PC-9 (cell line): Measurements from ENCODE around the gene ANGPTL2. TPM values are rescaled to one million over a fixed set of nuclear protein-coding genes. Genes with fewer than 3 reads are reported as not detected.

Experiments
- BruUV-seq: library from RNA; stranded (reverse); fragments of 400-500 nt; replicated peaks from 2 replicates; lab custom pipeline; 2021; lab: Mats Ljungman, UMichigan
- CTCF ChIA-PET: fragments of 300-600 bp; sonication (Branson Sonifier 250); formaldehyde crosslinking; loops from one replicate; lab custom pipeline; 2022; ENCODE audit warnings: antibody characterized with exemption; lab: Charles Lee
- POLR2A ChIA-PET: fragments of 300-600 bp; sonication (Branson Sonifier 250); formaldehyde crosslinking; loops from one replicate; lab custom pipeline; 2022; ENCODE audit warnings: antibody characterized with exemption; ENCODE audit not compliant: unreplicated experiment; lab: Charles Lee
- DNase-seq, 2 experiments: peaks; one replicate each; pipeline versions ENCODE4 v3.0.0 to v3.0.0-alpha.2; 2015 to 2022; ENCODE audit warnings: mixed read lengths in 1 of 2
- H2AFZ ChIP-seq: fragments of 200-600 bp; sonication (generic); 2 replicates; pipeline ENCODE4 v1.8.1; 2017; ENCODE audit warnings: antibody characterized with exemption
- H3F3A ChIP-seq: fragments of 200-600 bp; sonication (generic); 2 replicates; pipeline ENCODE4 v1.8.1; 2017; ENCODE audit warnings: antibody characterized with exemption, mild to moderate bottlenecking, low read depth; ENCODE audit not compliant: insufficient read depth
- H3K27ac ChIP-seq: fragments of 200-600 bp; sonication (generic); 2 replicates; pipeline ENCODE4 v1.6.1; 2016; ENCODE audit warnings: mixed run types
- H3K27me3 ChIP-seq: fragments of 200-600 bp; sonication (generic); 2 replicates; pipeline ENCODE4 v1.6.1; 2016; ENCODE audit warnings: low read depth, mixed run types; ENCODE audit not compliant: insufficient read depth
- H3K36me3 ChIP-seq: fragments of 200-600 bp; sonication (generic); 2 replicates; pipeline ENCODE4 v1.6.1; 2016; ENCODE audit warnings: low read depth, mixed run types
- H3K4me1 ChIP-seq: fragments of 200-600 bp; sonication (generic); replicated peaks from 2 replicates; pipeline ENCODE4 v1.6.1; 2016; ENCODE audit warnings: mixed run types; ENCODE audit not compliant: insufficient read depth
- H3K4me2 ChIP-seq: fragments of 200-600 bp; sonication (generic); 2 replicates; pipeline ENCODE4 v1.6.1; 2017; ENCODE audit warnings: mixed run types
- H3K4me3 ChIP-seq: fragments of 200-600 bp; sonication (generic); 2 replicates; pipeline ENCODE4 v1.6.1; 2016; ENCODE audit warnings: mixed run types
- H3K79me2 ChIP-seq: fragments of 200-600 bp; sonication (generic); 2 replicates; pipeline ENCODE4 v1.6.1; 2017; ENCODE audit warnings: low read depth, mixed run types
- H3K9me2 ChIP-seq: fragments of 200-600 bp; sonication (generic); 2 replicates; pipeline ENCODE4 v1.8.1; 2017; ENCODE audit warnings: mild to moderate bottlenecking; ENCODE audit not compliant: insufficient read depth
- H3K9me3 ChIP-seq: fragments of 200-600 bp; sonication (generic); 2 replicates; pipeline ENCODE4 v1.8.1; 2016; ENCODE audit warnings: low read depth; ENCODE audit not compliant: insufficient read depth
- H4K20me1 ChIP-seq: fragments of 200-600 bp; sonication (generic); 2 replicates; pipeline ENCODE4 v1.8.1; 2017; ENCODE audit not compliant: insufficient read depth
- EZH2 ChIP-seq: fragments of 200-600 bp; sonication (generic); IDR thresholded peaks from 2 replicates; pipeline ENCODE4 v1.8.0; 2017; ENCODE audit warnings: antibody characterized with exemption, low read depth
- intact Hi-C: fragments of 100-400 bp; cut with micrococcal nuclease; formaldehyde crosslinking; loops from one replicate; pipeline ENCODE4 v1.10.0; 2022; ENCODE audit not compliant: unreplicated experiment
- total RNA-seq: library from RNA; stranded (reverse); gene quantifications from 2 replicates; pipeline ENCODE4 v1.2.3, GENCODE V29; 2021
- TF ChIP-seq, protein P1 (sequence below): fragments of 200-600 bp; sonication (generic); conservative IDR thresholded peaks from 2 replicates; pipeline ENCODE4 v1.6.1; 2017; ENCODE audit warnings: mixed run types, antibody characterized with exemption, mild to moderate bottlenecking, moderate library complexity

Gene ANGPTL2
- total RNA-seq, 1 experiment from 2014 or later: 0.13 TPM

DNA sequence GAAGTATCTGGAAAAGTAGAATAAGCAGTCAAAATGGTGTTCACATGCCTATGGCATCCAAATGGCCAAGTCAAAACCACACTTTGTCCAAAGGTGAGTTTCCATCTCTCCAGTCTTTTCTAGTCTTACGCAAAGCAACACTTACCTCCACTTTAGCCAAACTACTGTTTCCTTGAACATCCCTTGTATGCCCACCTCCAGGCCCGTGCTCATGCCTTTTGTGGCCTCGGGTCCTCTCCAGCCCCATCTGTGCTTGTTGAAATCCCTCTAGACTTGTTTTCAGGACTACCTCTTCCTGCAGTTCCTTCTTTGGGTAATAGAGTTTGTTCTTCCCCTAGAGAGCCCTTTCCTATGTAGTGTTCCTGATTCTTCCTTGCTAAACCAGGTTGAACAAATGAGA, 61.0 kb downstream of the ANGPTL2 start:
- H2AFZ ChIP-seq: no peak overlapping the region
- intact Hi-C loops: no loop called here
- POLR2A ChIA-PET: no interaction called here
- no TSS peak for BruUV-seq
- H3K27me3 ChIP-seq: no peaks in the 10 kb centered on the region
- H3K4me2 ChIP-seq: no peak overlapping the region
- no peak for DNase-seq
- H3K36me3 ChIP-seq: no peaks in the 10 kb centered on the region
- H3K9me2 ChIP-seq: no peaks in the 10 kb centered on the region
- H3K79me2 ChIP-seq: no peaks in the 10 kb centered on the region
- TF ChIP-seq EZH2: no peak
- TF ChIP-seq, protein P1, sequence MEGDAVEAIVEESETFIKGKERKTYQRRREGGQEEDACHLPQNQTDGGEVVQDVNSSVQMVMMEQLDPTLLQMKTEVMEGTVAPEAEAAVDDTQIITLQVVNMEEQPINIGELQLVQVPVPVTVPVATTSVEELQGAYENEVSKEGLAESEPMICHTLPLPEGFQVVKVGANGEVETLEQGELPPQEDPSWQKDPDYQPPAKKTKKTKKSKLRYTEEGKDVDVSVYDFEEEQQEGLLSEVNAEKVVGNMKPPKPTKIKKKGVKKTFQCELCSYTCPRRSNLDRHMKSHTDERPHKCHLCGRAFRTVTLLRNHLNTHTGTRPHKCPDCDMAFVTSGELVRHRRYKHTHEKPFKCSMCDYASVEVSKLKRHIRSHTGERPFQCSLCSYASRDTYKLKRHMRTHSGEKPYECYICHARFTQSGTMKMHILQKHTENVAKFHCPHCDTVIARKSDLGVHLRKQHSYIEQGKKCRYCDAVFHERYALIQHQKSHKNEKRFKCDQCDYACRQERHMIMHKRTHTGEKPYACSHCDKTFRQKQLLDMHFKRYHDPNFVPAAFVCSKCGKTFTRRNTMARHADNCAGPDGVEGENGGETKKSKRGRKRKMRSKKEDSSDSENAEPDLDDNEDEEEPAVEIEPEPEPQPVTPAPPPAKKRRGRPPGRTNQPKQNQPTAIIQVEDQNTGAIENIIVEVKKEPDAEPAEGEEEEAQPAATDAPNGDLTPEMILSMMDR: no peak
- CTCF ChIA-PET: no interaction called here
- no peaks in the 10 kb centered on the region for H3K9me3 ChIP-seq
- no peak overlapping the region for H3K4me3 ChIP-seq
- no peaks in the 10 kb centered on the region for H4K20me1 ChIP-seq
- no peak overlapping the region for H3K27ac ChIP-seq
- peaks cover 35% of the 10 kb centered on the region for H3K4me1 ChIP-seq
- peaks cover 19% of the 10 kb centered on the region for H3F3A ChIP-seq

DNA sequence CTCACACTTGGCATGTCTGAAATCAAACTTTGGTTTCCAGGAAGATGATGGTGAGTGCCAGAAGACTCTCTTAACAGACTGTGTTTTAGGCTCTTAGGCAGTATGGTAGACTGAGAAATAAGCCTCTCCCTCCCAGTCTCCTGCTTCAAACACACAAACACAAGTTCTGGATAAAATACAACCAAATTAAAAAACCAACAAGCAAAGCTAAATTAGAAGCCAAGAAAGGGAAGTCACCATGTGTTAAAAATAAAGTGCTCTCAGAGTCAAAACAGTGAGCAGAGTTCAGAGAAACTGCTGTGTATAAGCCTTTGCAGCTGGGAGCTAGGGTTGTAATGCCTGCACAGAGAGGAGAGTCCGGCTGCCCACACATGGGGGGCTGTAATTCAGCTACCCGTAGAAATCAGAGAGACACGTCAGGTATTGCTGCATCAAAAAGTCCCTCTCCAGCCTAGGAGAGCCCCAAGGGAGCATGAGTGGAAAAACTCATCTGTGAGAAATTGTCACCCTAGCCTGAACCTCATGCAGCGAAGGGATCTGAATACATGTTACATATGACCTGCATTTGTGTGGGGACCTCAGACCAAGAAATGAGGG, 62.6 kb downstream of the ANGPTL2 start:
- BruUV-seq: no TSS peak
- H4K20me1 ChIP-seq: no peaks in the 10 kb centered on the region

DNA sequence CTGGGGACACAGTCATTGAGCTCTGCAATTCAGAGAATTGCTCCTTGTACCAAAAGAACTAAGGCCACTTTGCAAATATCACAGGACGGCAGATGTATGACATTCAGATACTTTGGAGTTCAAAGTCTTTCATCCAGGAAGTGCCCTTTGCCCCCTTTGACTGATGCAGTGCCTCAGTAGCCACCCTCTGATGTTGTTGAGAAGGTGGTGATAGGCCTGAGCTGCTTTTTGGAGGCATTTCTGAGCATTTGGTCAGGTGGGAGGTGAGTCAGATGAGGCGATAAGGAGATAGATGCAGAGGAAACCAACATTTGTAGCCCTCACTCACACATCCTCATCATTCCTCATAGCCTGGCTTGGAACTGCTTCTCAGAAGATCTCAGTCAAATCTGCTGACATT, 63.4 kb downstream of the ANGPTL2 start:
- peaks cover 24% of the 10 kb centered on the region for H3K4me1 ChIP-seq
- no peak overlapping the region for H3K27ac ChIP-seq
- H3K36me3 ChIP-seq: no peaks in the 10 kb centered on the region
- no peaks in the 10 kb centered on the region for H3K27me3 ChIP-seq
- BruUV-seq: no TSS peak
- intact Hi-C loops: no loop called here
- TF ChIP-seq EZH2: no peak
- TF ChIP-seq, protein P1: no peak
- DNase-seq: no peak
- H3K9me2 ChIP-seq: no peaks in the 10 kb centered on the region
- ChIA-PET POLR2A (no interaction called here), CTCF (no interaction called here)
- no peak overlapping the region for H3K4me3 ChIP-seq
- H3K79me2 ChIP-seq: no peaks in the 10 kb centered on the region
- no peak overlapping the region for H3K4me2 ChIP-seq
- no peak overlapping the region for H2AFZ ChIP-seq
- no peaks in the 10 kb centered on the region for H3K9me3 ChIP-seq
- peaks cover 10% of the 10 kb centered on the region for H3F3A ChIP-seq
- H4K20me1 ChIP-seq: no peaks in the 10 kb centered on the region

More for the DNA sequence above, 62.6 kb downstream of the ANGPTL2 start:
- H3K36me3 ChIP-seq: no peaks in the 10 kb centered on the region
- ChIA-PET CTCF (no interaction called here), POLR2A (no interaction called here)
- H3K4me2 ChIP-seq: no peak overlapping the region
- H3K4me1 ChIP-seq: peaks cover 24% of the 10 kb centered on the region
- no peak overlapping the region for H2AFZ ChIP-seq
- no peaks in the 10 kb centered on the region for H3K27me3 ChIP-seq
- no peak for DNase-seq
- no peaks in the 10 kb centered on the region for H3K9me3 ChIP-seq
- no peaks in the 10 kb centered on the region for H3K79me2 ChIP-seq
- no peaks in the 10 kb centered on the region for H3K9me2 ChIP-seq
- TF ChIP-seq, protein P1: no peak
- no peak for TF ChIP-seq EZH2
- H3K4me3 ChIP-seq: no peak overlapping the region
- intact Hi-C loops: no loop called here
- H3F3A ChIP-seq: peaks cover 10% of the 10 kb centered on the region
- H3K27ac ChIP-seq: no peak overlapping the region
